GM12878 (cell line): ENCODE data around the gene TLK2. TPM values are rescaled to one million over a fixed set of nuclear protein-coding genes. Genes with fewer than 3 reads are reported as not detected.
A peak's percentile ranks its signal among the peaks of the same experiment; 100 is the strongest.

ENCODE experiments used
- ATAC-seq: fragments of 200-7000 bp; cut with Tn5 transposase; 3 replicates; pipeline ENCODE4 v1.9.1; 2020; ENCODE audit warnings: mild to moderate bottlenecking, moderate library complexity
- BruUV-seq: library from RNA; stranded (reverse); fragments of 400-500 nt; replicated peaks from 2 replicates; lab custom pipeline; 2021; lab: Mats Ljungman, UMichigan
- CTCF ChIA-PET: fragments of 300-600 bp; sonication (Branson Sonifier 250); formaldehyde crosslinking; extraction: SDS; loops from one replicate; lab custom pipeline; 2021; ENCODE audit warnings: inconsistent platforms; lab: Yijun Ruan, JAX
- POLR2A ChIA-PET: fragments of 350-600 bp; formaldehyde crosslinking; extraction: SDS; loops from one replicate; lab custom pipeline; 2021; ENCODE audit warnings: inconsistent platforms; lab: Charles Lee
- RAD21 ChIA-PET: fragments of 300-600 bp; sonication (Branson Sonifier 250); formaldehyde crosslinking; loops from one replicate; lab custom pipeline; 2023; ENCODE audit warnings: antibody characterized with exemption; ENCODE audit not compliant: unreplicated experiment; lab: Charles Lee
- SMC1A ChIA-PET: fragments of 300-600 bp; sonication (Branson Sonifier 250); formaldehyde crosslinking; loops from one replicate; lab custom pipeline; 2023; ENCODE audit not compliant: unreplicated experiment, uncharacterized antibody; lab: Charles Lee
- DNase-seq: peaks from one replicate; pipeline ENCODE4 v3.0.0-alpha.2; 2011; ENCODE audit warnings: low read depth, low spot score
- FAIRE-seq: peaks from 3 replicates; lab custom pipeline; 2011; peaks lifted over from hg19 to GRCh38; lab: Jason Lieb, UNC
- H2AFZ ChIP-seq: 2 replicates; pipeline ENCODE4 v1.6.0; 2011; ENCODE audit warnings: low read depth, low read length, control low read depth; ENCODE audit not compliant: control insufficient read depth
- H3K27ac ChIP-seq: 2 replicates; pipeline ENCODE4 v1.5.1; 2011; ENCODE audit warnings: control low read depth; ENCODE audit not compliant: control insufficient read depth, insufficient read depth
- H3K27me3 ChIP-seq, 2 experiments: replicated peaks in 1 of 2; 2 replicates each; pipeline versions ENCODE4 v1.6.0 to v1.6.1; 2011; ENCODE audit warnings: low read length in 1 of 2; ENCODE audit not compliant: control insufficient read depth in 2 of 2, insufficient read depth in 2 of 2
- H3K36me3 ChIP-seq, 2 experiments: 2 replicates each; pipeline ENCODE4 v1.5.1; 2011; ENCODE audit warnings: low read length in 1 of 2; ENCODE audit not compliant: control insufficient read depth in 2 of 2, insufficient read depth in 2 of 2
- H3K4me1 ChIP-seq: 2 replicates; pipeline ENCODE4 v1.6.1; 2011; ENCODE audit warnings: mild to moderate bottlenecking, low read length, moderate library complexity, mixed read lengths; ENCODE audit not compliant: control insufficient read depth, insufficient read depth
- H3K4me2 ChIP-seq: 2 replicates; pipeline ENCODE4 v1.6.0; 2011; ENCODE audit warnings: control low read depth; ENCODE audit not compliant: control insufficient read depth, insufficient read depth
- H3K4me3 ChIP-seq: fragments of 200-600 bp; sonication (generic); 2 replicates; pipeline ENCODE4 v1.5.1; 2016
- H3K79me2 ChIP-seq: 2 replicates; pipeline ENCODE4 v1.6.0; 2011; ENCODE audit warnings: low read length; ENCODE audit not compliant: control insufficient read depth, insufficient read depth
- H3K9ac ChIP-seq: 2 replicates; pipeline ENCODE4 v1.8.0; 2011; ENCODE audit warnings: low read length, control low read depth, mixed read lengths; ENCODE audit not compliant: control insufficient read depth, insufficient read depth
- H3K9me3 ChIP-seq: replicated peaks from 3 replicates; pipeline ENCODE4 v1.5.1; 2011; ENCODE audit warnings: mild to moderate bottlenecking, low read length; ENCODE audit not compliant: control insufficient read depth, insufficient read depth
- H4K20me1 ChIP-seq: 2 replicates; pipeline ENCODE4 v1.6.0; 2011; ENCODE audit not compliant: control insufficient read depth, insufficient read depth
- IKZF2 ChIP-seq, 2 experiments: fragments of 450-650 bp; IDR thresholded peaks; 2 replicates each; pipeline ENCODE4 v1.6.1; 2017; ENCODE audit warnings: mild to moderate bottlenecking in 2 of 2, moderate library complexity in 2 of 2
- WGBS: methylation state at CpG from one replicate; pipeline ENCODE4 v1.1.6; 2016; ENCODE audit warnings: low lambda C conversion rate; ENCODE audit not compliant: insufficient replicate concordance, insufficient coverage; ENCODE audit errors: missing lambda C conversion rate; 5-methylcytosine and 5-hydroxymethylcytosine counted together
- in situ Hi-C: fragments of 300-500 bp; cut with MboI; formaldehyde crosslinking; loops from 9 replicates; pipeline ENCODE4 v1.14.3; 2018; ENCODE audit warnings: mixed read lengths
- intact Hi-C: fragments of 100-400 bp; cut with micrococcal nuclease; formaldehyde crosslinking; loops from one replicate; pipeline ENCODE4 v1.14.2; 2022; ENCODE audit not compliant: unreplicated experiment
- polyA plus RNA-seq, 11 experiments: library from polyadenylated mRNA; depleted of rRNA in 4 of 11; unstranded in 6 of 11; stranded (reverse) in 5 of 11; fragments of >200 nt; fragmentation: Nextera tagmentation in 4 of 11; fragmentation: Illumina TruSeq in 1 of 11; extraction: Ambion mirVana in 4 of 11; extraction: Trizol in 1 of 11; gene quantifications; 1 replicate in 1 of 11; 2 replicates in 10 of 11; pipeline versions ENCODE4 v1.2.1 to v1.2.3, GENCODE V29; 2011 to 2016; ENCODE audit warnings: inconsistent platforms in 2 of 11, missing spikeins in 2 of 11, low read depth in 1 of 11
- total RNA-seq, 4 experiments: library from RNA; depleted of rRNA in 3 of 4; stranded (reverse); fragments of >200 nt in 3 of 4; fragmentation: Illumina TruSeq in 1 of 4; extraction: Trizol in 1 of 4; gene quantifications; 2 replicates each; pipeline versions ENCODE4 v1.2.1 to v1.2.3, GENCODE V29; 2013 to 2021
- TF ChIP-seq, protein P1 (sequence below): fragments of 450-650 bp; IDR thresholded peaks from 2 replicates; pipeline ENCODE4 v1.6.1; 2017; ENCODE audit warnings: mild to moderate bottlenecking, moderate library complexity

The TLK2 gene
- total and polyA plus RNA-seq, 10 of the 15 experiments (the other 5 are each of a cell fraction or from before 2014, with no cell fraction given), result 12.1 to 51.2 (median 27.5) TPM

DNA sequence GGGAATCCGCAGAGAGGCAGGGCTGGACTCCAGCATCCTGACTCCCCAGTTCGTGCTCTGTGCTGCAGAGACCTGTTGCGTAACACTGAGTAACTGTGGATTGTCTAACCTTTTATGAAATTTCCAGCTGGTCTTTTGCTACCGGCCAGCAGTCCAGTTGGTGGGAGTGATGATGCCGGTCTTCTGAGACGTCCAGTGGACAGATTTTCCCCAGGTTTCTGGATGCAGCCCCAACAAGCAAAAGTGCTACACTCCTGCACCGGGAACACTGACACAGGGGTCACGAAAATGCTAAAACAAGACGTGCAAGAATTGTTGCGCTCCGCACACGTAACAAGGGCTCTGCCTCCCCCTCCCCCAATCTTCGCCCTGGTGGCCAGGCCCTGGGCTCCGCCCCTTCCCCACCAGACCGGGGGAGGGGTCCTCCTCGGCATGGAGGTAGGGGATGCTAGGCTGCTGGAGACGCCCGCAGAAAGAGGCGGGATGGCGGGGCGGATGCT lies 148.1 kb downstream of the TLK2 start:
- TF ChIP-seq IKZF2 (IDR thresholded peaks at IDR 0.05), result no peak
- TF ChIP-seq, protein P1, sequence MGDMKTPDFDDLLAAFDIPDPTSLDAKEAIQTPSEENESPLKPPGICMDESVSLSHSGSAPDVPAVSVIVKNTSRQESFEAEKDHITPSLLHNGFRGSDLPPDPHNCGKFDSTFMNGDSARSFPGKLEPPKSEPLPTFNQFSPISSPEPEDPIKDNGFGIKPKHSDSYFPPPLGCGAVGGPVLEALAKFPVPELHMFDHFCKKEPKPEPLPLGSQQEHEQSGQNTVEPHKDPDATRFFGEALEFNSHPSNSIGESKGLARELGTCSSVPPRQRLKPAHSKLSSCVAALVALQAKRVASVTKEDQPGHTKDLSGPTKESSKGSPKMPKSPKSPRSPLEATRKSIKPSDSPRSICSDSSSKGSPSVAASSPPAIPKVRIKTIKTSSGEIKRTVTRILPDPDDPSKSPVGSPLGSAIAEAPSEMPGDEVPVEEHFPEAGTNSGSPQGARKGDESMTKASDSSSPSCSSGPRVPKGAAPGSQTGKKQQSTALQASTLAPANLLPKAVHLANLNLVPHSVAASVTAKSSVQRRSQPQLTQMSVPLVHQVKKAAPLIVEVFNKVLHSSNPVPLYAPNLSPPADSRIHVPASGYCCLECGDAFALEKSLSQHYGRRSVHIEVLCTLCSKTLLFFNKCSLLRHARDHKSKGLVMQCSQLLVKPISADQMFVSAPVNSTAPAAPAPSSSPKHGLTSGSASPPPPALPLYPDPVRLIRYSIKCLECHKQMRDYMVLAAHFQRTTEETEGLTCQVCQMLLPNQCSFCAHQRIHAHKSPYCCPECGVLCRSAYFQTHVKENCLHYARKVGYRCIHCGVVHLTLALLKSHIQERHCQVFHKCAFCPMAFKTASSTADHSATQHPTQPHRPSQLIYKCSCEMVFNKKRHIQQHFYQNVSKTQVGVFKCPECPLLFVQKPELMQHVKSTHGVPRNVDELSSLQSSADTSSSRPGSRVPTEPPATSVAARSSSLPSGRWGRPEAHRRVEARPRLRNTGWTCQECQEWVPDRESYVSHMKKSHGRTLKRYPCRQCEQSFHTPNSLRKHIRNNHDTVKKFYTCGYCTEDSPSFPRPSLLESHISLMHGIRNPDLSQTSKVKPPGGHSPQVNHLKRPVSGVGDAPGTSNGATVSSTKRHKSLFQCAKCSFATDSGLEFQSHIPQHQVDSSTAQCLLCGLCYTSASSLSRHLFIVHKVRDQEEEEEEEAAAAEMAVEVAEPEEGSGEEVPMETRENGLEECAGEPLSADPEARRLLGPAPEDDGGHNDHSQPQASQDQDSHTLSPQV, result no peak
- Histone ChIP-seq H3K79me2 (no peaks in the 10 kb centered on the region), H3K9me3 (no peaks in the 10 kb centered on the region), H3K4me2 (peak overlapping the region; percentile 77), H3K27me3 (peaks cover 0 to 9% of the 10 kb centered on the region in 2 experiments; a peak in 3 of 4 replicates), H3K9ac (no peak overlapping the region), H4K20me1 (no peaks in the 10 kb centered on the region), H2AFZ (no peak overlapping the region), H3K4me3 (0 out of 2 replicates have a peak overlapping the region, but pooled peaks have one; percentile 64), H3K36me3 (no peaks in the 10 kb centered on the region), H3K4me1 (0 out of 2 replicates have a peak, but pooled peaks cover 3% of the 10 kb centered on the region), H3K27ac (no peak overlapping the region)
- intact Hi-C loops (no loop called here), in situ Hi-C loops (no loop called here)
- ChIA-PET POLR2A (no interaction called here), SMC1A (no interaction called here), CTCF (no interaction called here), RAD21 (no interaction called here)
- WGBS, result 35% methylated on average over 18 of the region's 21 CpGs
- BruUV-seq, result no TSS peak
- FAIRE-seq (no peak), DNase-seq (no peak), ATAC-seq (no peak)
